ENCODE data around the gene TMEM247. TPM values are rescaled to one million over a fixed set of nuclear protein-coding genes. Genes with fewer than 3 reads are reported as not detected.

TMEM247 gene
- total RNA-seq, 1 experiment from 2014 or later = not detected

DNA sequence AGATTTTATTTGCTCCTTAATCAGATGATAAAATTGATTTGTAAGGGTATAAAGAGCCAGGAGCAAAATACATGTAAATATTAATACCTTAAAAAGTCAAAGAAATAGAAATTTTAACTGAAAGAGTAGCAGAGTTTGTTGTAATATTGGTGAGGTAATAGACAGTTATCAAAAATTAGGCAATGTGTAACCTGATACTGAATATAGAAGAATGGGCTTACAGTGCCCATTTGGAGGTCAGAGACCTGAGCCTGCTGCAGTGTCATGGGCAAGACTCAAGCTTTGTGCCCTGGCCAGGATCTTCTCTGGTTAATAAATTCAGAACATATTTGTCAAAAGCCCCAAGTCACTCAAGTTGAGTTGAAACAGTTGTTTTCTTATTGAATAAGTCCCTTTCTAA, 29.7 kb upstream of the TMEM247 start:
- H3K27me3 Mint-ChIP-seq (ENCODE audit: low read depth) = peaks cover 6% of the 10 kb centered on the region
- no peak overlapping the region for H4K5ac ChIP-seq (ENCODE audit: insufficient read length, low read depth, low read length)
- no peaks in the 10 kb centered on the region for H3K9me3 ChIP-seq (ENCODE audit: control insufficient read depth, low read depth, low read length)
- H3K27ac Mint-ChIP-seq = no peak overlapping the region
- H3K79me2 ChIP-seq (ENCODE audit: insufficient read depth, low read length) = no peaks in the 10 kb centered on the region
- H3T11ph ChIP-seq (ENCODE audit: low read length) = no peak overlapping the region
- no peak overlapping the region for H3K56ac ChIP-seq (ENCODE audit: insufficient read length, low read depth, low read length)
- H3K23me2 ChIP-seq (ENCODE audit: insufficient read length, low read depth, low read length, poor library complexity, severe bottlenecking) = no peaks in the 10 kb centered on the region
- no peak overlapping the region for H4K91ac ChIP-seq (ENCODE audit: insufficient read length, low read depth, low read length)
- H3K9ac ChIP-seq (ENCODE audit: extremely low read depth, insufficient read length, low read length) = no peak overlapping the region
- H3K9me3 Mint-ChIP-seq = peaks cover 0 to 4% of the 10 kb centered on the region in 2 experiments; a peak in 2 of 5 replicates
- no peak for DNase-seq
- no peak overlapping the region for H2BK20ac ChIP-seq (ENCODE audit: low read depth, low read length, poor library complexity, severe bottlenecking)
- H4K20me1 ChIP-seq (ENCODE audit: control insufficient read depth, insufficient read depth, insufficient read length) = no peaks in the 10 kb centered on the region
- no peak overlapping the region for H2AK5ac ChIP-seq (ENCODE audit: insufficient read length, low read length)
- no peaks in the 10 kb centered on the region for H3K4me1 Mint-ChIP-seq
- H2AFZ ChIP-seq (ENCODE audit: low read length) = no peak overlapping the region
- no peaks in the 10 kb centered on the region for H3K36me3 Mint-ChIP-seq (ENCODE audit: insufficient read depth in 1 of 3, low read depth in 3 of 3)
- H3K27ac ChIP-seq (ENCODE audit: insufficient read length, low read depth, low read length) = no peak overlapping the region
- H2BK120ac ChIP-seq (ENCODE audit: low read depth, low read length, poor library complexity, severe bottlenecking) = no peak overlapping the region
- H2BK15ac ChIP-seq (ENCODE audit: low read depth, low read length) = no peak overlapping the region
- no peak overlapping the region for H3K14ac ChIP-seq (ENCODE audit: insufficient read depth, low read length)
- TF ChIP-seq, protein P1, sequence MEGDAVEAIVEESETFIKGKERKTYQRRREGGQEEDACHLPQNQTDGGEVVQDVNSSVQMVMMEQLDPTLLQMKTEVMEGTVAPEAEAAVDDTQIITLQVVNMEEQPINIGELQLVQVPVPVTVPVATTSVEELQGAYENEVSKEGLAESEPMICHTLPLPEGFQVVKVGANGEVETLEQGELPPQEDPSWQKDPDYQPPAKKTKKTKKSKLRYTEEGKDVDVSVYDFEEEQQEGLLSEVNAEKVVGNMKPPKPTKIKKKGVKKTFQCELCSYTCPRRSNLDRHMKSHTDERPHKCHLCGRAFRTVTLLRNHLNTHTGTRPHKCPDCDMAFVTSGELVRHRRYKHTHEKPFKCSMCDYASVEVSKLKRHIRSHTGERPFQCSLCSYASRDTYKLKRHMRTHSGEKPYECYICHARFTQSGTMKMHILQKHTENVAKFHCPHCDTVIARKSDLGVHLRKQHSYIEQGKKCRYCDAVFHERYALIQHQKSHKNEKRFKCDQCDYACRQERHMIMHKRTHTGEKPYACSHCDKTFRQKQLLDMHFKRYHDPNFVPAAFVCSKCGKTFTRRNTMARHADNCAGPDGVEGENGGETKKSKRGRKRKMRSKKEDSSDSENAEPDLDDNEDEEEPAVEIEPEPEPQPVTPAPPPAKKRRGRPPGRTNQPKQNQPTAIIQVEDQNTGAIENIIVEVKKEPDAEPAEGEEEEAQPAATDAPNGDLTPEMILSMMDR (conservative IDR thresholded peaks at IDR 0.05) = no peak
- no peaks in the 10 kb centered on the region for H3K4me1 ChIP-seq (ENCODE audit: insufficient read depth, low read length)
- H4K8ac ChIP-seq (replicated peaks; ENCODE audit: insufficient read length, low read depth, low read length) = no peak overlapping the region
- H3K4me2 ChIP-seq (ENCODE audit: insufficient read depth, insufficient read length, low read length) = no peak overlapping the region
- no peak overlapping the region for H3K18ac ChIP-seq (ENCODE audit: insufficient read length, low read depth, low read length)
- no peak overlapping the region for H3K4ac ChIP-seq (ENCODE audit: low read depth, low read length)
- no peak overlapping the region for H3K4me3 Mint-ChIP-seq
- no peaks in the 10 kb centered on the region for H3K79me1 ChIP-seq (ENCODE audit: insufficient read depth, low read depth, low read length, poor library complexity, severe bottlenecking)
- H2BK5ac ChIP-seq (ENCODE audit: insufficient read length, low read length) = no peak overlapping the region
- no peak overlapping the region for H3K23ac ChIP-seq (ENCODE audit: insufficient read length, low read depth, low read length)
- no peaks in the 10 kb centered on the region for H3K27me3 ChIP-seq (ENCODE audit: insufficient read depth, low read length)
- H2BK12ac ChIP-seq (ENCODE audit: insufficient read length, low read depth, low read length) = no peak overlapping the region

All from H9 (cell line).